Natural killer cell (primary cell): ENCODE results near the gene CSNK2A2. TPM values are rescaled to one million over a fixed set of nuclear protein-coding genes. Genes with fewer than 3 reads are reported as not detected.

Experiments
- ATAC-seq, 3 donors: fragments of 150-1000 bp in 2 of 3; fragments of 200-7000 bp in 1 of 3; cut with Tn5 transposase; 1 replicate in 1 of 3; 2 replicates in 2 of 3; pipeline ENCODE4 v1.10.0; 2021; ENCODE audit warnings: mild to moderate bottlenecking in 2 of 3, moderate library complexity in 2 of 3
- DNase-seq, 2 donors: peaks; one replicate each; pipeline versions ENCODE4 v3.0.0 to v3.0.0-alpha.2; 2013 to 2021; ENCODE audit warnings: mixed read lengths in 1 of 2
- H3K27ac ChIP-seq: one replicate; pipeline ENCODE4 v1.5.1; 2013; ENCODE audit warnings: mild to moderate bottlenecking, low read length
- H3K27me3 ChIP-seq: one replicate; pipeline ENCODE4 v1.6.1; 2013; ENCODE audit warnings: low read length; ENCODE audit not compliant: control insufficient read depth, insufficient read depth
- H3K36me3 ChIP-seq: one replicate; pipeline ENCODE4 v1.6.1; 2013; ENCODE audit warnings: low read length; ENCODE audit not compliant: control insufficient read depth, insufficient read depth
- H3K4me1 ChIP-seq: one replicate; pipeline ENCODE4 v1.6.1; 2013; ENCODE audit warnings: low read length; ENCODE audit not compliant: control insufficient read depth, insufficient read depth
- H3K4me3 ChIP-seq: one replicate; pipeline ENCODE4 v1.5.1; 2013; ENCODE audit warnings: low read length
- H3K9me3 ChIP-seq: one replicate; pipeline ENCODE4 v1.6.1; 2013; ENCODE audit warnings: low read length; ENCODE audit not compliant: control insufficient read depth, insufficient read depth
- H3K27ac Mint-ChIP-seq, 2 donors: one replicate each; pipeline ENCODE4 v1.8.0; 2022; ENCODE audit warnings: mild to moderate bottlenecking in 2 of 2, mixed read lengths in 2 of 2, moderate library complexity in 1 of 2
- H3K27me3 Mint-ChIP-seq, 2 donors: one replicate each; pipeline ENCODE4 v1.8.0; 2022; ENCODE audit warnings: low read depth in 2 of 2, mixed read lengths in 2 of 2
- H3K36me3 Mint-ChIP-seq: one replicate; pipeline ENCODE4 v1.8.0; 2022; ENCODE audit warnings: mixed read lengths
- H3K4me1 Mint-ChIP-seq, 2 donors: one replicate each; pipeline ENCODE4 v1.8.0; 2022; ENCODE audit warnings: mixed read lengths in 2 of 2
- H3K4me3 Mint-ChIP-seq: one replicate; pipeline ENCODE4 v1.8.0; 2022; ENCODE audit warnings: mild to moderate bottlenecking, moderate library complexity, mixed read lengths
- H3K9me3 Mint-ChIP-seq, 2 donors: one replicate each; pipeline ENCODE4 v1.8.0; 2022; ENCODE audit warnings: mixed read lengths in 2 of 2
- CTCF ChIP-seq: fragments of 200-600 bp; IDR thresholded peaks from one replicate; pipeline ENCODE4 v1.8.0; 2022; ENCODE audit warnings: antibody characterized with exemption
- WGBS: methylation state at CpG from one replicate; pipeline ENCODE4 v1.1.7; 2013; ENCODE audit warnings: missing lambda C conversion rate; ENCODE audit not compliant: insufficient coverage; 5-methylcytosine and 5-hydroxymethylcytosine counted together
- intact Hi-C: fragments of 100-400 bp; cut with micrococcal nuclease; formaldehyde crosslinking; loops from one replicate; pipeline ENCODE4 v1.14.2; 2022
- total RNA-seq, 4 donors: library from RNA; stranded (reverse); fragments of 120-200 nt in 1 of 4; gene quantifications; one replicate each; pipeline versions ENCODE4 v1.2.3 to v1.2.4, GENCODE V29; 2013 to 2022

CSNK2A2 gene
- total RNA-seq, 3 donors from 2014 or later (not counting 1 experiment from before 2014, with no cell fraction given): 53.2 to 61.1 (median 59.9) TPM

- H3K36me3 ChIP-seq: no peaks in the 10 kb centered on the region
- H3K4me3 Mint-ChIP-seq: peak overlapping the region; percentile 69
- no peaks in the 10 kb centered on the region for H3K9me3 Mint-ChIP-seq
- H3K4me1 Mint-ChIP-seq: peaks cover 58 to 62% of the 10 kb centered on the region in 2 donors
- DNase-seq (peak in 1 of 2 donors; percentile 36), ATAC-seq (peak in 1 of 3 donors; percentile 13)
- no peaks in the 10 kb centered on the region for H3K27me3 ChIP-seq
- no peaks in the 10 kb centered on the region for H3K36me3 Mint-ChIP-seq
- peaks cover 33% of the 10 kb centered on the region for H3K4me1 ChIP-seq
- WGBS: 62% methylated on average over 10 of the region's 10 CpGs
- H3K27ac ChIP-seq: peak overlapping the region; percentile 53
- no peak for TF ChIP-seq CTCF
- no peaks in the 10 kb centered on the region for H3K27me3 Mint-ChIP-seq
- peak overlapping the region; percentile 93 to 95 for H3K27ac Mint-ChIP-seq
- H3K4me3 ChIP-seq: no peak overlapping the region
- intact Hi-C loops: loop anchor here (2.0 to 10.0 kb wide), 4 partner anchors 105 to 824 kb away; partner anchors contain the start of gene KATNB1
- H3K9me3 ChIP-seq: peaks cover 4% of the 10 kb centered on the region
Measured at GRCh38 chr16:58125781-58126335, 72.0 kb downstream of the CSNK2A2 start.

- Histone ChIP-seq H3K27ac (no peak overlapping the region), H3K4me3 (no peak overlapping the region), H3K9me3 (peaks cover 3% of the 10 kb centered on the region), H3K27me3 (no peaks in the 10 kb centered on the region), H3K36me3 (no peaks in the 10 kb centered on the region), H3K4me1 (peaks cover 30% of the 10 kb centered on the region)
- 90% methylated on average over 4 of the region's 4 CpGs for WGBS
- Mint-ChIP-seq H3K27me3 (no peaks in the 10 kb centered on the region), H3K36me3 (no peaks in the 10 kb centered on the region), H3K27ac (peak overlapping the region in 1 of 2 donors; percentile 93), H3K4me3 (no peak overlapping the region), H3K4me1 (peaks cover 66 to 69% of the 10 kb centered on the region in 2 donors), H3K9me3 (no peaks in the 10 kb centered on the region)
- DNase-seq: no peak
- ATAC-seq: no peak
- no peak for TF ChIP-seq CTCF
- intact Hi-C loops: loop anchor here (5.0 to 10.0 kb wide), 3 partner anchors 230 to 823 kb away; partner anchors contain the start of gene KATNB1
Measured at GRCh38 chr16:58125041-58125440, 72.9 kb downstream of the CSNK2A2 start.

GRCh38 chr16:58124601-58124915 is 73.3 kb downstream of the CSNK2A2 start:
- peaks cover 67 to 72% of the 10 kb centered on the region in 2 donors for H3K4me1 Mint-ChIP-seq
- ATAC-seq (no peak), DNase-seq (no peak)
- intact Hi-C loops: loop anchor here (10.0 kb wide), 1 partner anchor 230 kb away; no protein-coding TSS in a partner anchor
- Histone ChIP-seq H3K9me3 (no peaks in the 10 kb centered on the region), H3K4me1 (peaks cover 25% of the 10 kb centered on the region), H3K27ac (no peak overlapping the region), H3K27me3 (no peaks in the 10 kb centered on the region), H3K4me3 (no peak overlapping the region), H3K36me3 (no peaks in the 10 kb centered on the region)
- H3K27ac Mint-ChIP-seq: peak overlapping the region; percentile 30 to 82
- H3K27me3 Mint-ChIP-seq: no peaks in the 10 kb centered on the region
- no peak overlapping the region for H3K4me3 Mint-ChIP-seq
- WGBS: 84% methylated on average over 1 of the region's 1 CpG
- H3K36me3 Mint-ChIP-seq: no peaks in the 10 kb centered on the region
- no peaks in the 10 kb centered on the region for H3K9me3 Mint-ChIP-seq
- no peak for TF ChIP-seq CTCF
